Middle frontal gyrus (tissue), 1 donor: ENCODE measurements around the gene PCDH9.

Experiments used
- DNase-seq: peaks from one replicate; pipeline ENCODE4 v3.0.0-alpha.2; 2015; ENCODE audit warnings: low spot score; ENCODE audit errors: extremely low spot score

Gene PCDH9

DNA sequence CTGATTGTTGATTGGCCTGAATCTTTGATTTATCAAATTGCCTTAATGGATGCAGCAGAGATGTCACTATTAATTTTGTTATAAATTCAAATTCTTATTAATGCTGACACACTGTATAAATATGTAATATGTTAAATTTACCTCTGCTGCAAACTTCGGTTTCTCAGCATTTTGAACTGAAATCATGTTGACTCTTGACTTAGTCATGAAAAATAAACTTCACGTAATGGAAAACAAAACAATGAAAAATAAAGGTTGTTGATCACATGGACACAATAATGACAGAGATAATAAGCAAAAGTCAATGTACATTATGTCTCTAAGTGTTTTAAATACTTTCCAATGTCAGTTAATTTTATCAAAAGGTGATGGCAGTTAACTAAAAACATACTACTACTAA, 827.6 kb downstream of the PCDH9 start:
- DNase-seq, result no peak

GRCh38 chr13:66402066-66402465, 828.1 kb downstream of the PCDH9 start:
- no peak for DNase-seq

DNA sequence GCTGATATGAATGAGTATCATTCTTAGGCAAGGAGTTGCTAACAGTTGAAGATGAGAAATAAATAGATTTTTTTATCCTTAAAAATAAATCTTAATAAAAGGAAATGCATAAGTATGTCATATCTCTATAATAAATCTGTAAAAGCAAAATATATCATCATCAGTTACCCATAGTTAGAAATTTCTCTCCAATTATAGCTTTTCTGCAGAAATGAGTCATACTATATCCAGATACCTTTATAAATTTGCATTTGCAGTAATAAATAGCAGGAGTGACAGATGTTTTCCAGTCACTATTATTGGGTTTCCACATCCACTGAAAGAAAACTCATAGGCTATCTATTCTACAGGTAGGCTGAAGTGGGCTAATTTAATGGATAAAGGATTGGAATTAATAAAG, 829.8 kb downstream of the PCDH9 start:
- no peak for DNase-seq

GRCh38 chr13:66399873-66400272, 830.3 kb downstream of the PCDH9 start:
- DNase-seq, result no peak

DNA sequence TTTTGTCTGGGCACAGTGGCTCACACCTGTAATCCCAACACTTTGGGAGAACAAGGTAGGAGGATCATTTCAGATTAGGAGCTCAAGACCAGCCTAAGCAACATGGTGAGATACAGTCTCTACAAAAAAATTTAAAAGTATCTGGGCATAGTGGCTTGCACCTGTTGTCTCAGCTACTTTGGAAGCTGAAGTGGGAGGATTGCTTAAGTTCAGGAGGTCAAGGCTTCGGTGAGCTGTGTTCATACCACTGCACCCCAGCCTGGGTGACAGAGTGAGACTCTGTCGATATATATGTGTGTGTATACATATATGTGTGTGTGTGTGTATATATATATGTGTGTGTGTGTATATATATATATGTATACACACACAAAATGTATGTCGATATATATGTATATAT, 833.0 kb downstream of the PCDH9 start:
- DNase-seq, result no peak

DNA sequence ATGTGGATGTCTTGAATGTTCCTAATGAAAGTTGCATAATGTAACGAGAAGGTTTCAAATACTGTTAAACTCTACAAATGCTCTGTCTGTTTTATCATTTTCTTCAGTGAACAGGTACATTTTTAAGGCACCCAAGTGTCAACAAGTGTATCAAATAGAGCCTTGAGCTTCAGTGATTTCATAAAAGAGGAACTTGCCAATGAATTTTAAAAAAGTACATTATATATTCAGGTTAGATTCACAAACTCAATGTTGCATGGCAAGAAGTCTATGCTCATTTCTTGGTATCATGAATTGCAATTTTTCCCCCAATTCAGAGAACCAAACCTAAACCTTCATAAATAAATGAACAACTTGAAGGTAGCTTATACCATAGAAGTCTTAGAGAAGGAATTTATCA, 838.8 kb downstream of the PCDH9 start:
- no peak for DNase-seq

- DNase-seq, result no peak
Observed at GRCh38 chr13:66378894-66379293, 851.2 kb downstream of the PCDH9 start.

GRCh38 chr13:66377569-66377968, 852.6 kb downstream of the PCDH9 start:
- DNase-seq, result no peak

DNA sequence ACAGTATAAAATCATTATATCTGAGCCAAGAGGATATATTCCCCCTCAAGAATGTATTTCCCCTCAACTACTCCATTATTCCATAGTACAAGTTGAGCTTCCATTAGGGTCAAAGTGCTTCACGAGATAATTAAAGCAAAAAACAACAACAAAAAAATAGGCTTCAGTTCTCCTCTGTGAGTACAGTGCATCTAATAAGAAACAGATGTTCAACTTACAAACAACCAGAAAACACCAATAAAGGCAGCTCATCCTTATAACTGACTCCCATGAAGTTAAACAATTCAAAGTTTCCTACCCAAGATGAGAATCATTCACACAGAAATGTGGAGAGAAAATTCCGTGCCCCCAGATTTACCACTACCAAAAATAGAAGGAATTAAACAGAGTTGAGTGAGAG, 854.4 kb downstream of the PCDH9 start:
- no peak for DNase-seq

- DNase-seq, result no peak
Observed at GRCh38 chr13:66369666-66370065, 860.5 kb downstream of the PCDH9 start.

GRCh38 chr13:66367356-66367755, 862.8 kb downstream of the PCDH9 start:
- DNase-seq, result no peak

DNA sequence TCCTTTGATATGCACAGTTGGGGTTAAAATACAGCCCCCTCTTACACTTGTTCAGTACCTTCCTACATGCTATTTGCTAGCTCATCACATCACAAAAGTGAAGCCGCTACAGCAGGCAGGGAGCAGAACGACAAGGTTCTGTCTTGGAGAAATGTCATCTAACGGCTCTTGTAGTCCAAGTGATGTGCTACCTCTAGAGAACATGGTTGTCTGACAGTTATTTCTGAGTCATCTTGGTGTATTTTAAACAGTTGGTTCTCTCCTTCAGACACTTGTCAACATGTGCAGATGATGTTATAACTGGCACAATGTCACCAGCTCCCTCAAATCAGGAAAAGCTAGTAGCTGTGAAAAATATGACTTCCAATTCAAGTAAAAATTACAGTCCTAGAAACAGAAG, 865.0 kb downstream of the PCDH9 start:
- no peak for DNase-seq

- no peak for DNase-seq
Observed at GRCh38 chr13:66364346-66364745, 865.8 kb downstream of the PCDH9 start.

DNA sequence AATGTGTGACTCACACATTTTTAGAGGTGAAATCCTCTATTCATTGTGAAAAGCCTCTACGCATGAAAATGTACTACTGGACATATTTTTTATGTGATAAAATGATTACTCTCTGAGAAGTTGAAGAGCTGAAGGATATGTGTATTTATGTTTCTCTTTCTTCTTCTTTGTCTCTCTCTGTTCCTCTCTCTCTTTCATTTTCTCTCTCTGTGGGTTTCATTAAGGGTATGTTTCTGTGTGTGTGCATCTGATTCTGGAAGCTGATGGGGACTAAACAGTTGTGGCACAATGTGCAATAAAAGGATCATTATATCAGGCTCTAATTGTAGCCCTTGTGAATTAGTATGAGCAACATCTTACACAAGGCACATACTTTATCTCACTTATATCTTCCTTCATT, 867.7 kb downstream of the PCDH9 start:
- no peak for DNase-seq

- DNase-seq, result peak; percentile 27
Observed at GRCh38 chr13:66359910-66360552, 870.1 kb downstream of the PCDH9 start.

DNA sequence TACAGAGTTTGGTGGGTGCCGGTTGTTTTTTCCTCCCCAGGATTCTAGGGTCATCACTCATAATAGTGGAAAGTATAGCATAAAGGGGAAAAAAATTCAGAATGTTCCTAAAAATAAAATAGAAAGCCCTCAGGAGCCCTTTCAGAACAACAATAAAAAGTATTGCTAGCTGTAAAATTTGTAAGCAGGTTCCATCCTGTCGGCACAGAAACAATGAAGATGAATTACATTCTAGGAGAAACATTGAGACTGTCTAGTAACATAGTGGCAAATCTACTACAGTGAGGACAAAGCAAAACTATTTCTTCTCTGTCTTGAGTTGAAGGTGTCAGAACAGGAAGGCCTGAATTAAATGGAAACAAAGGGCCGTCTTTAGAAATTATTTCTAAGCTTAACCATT, 870.7 kb downstream of the PCDH9 start:
- DNase-seq, result no peak

GRCh38 chr13:66358564-66358963, 871.6 kb downstream of the PCDH9 start:
- DNase-seq, result no peak

- DNase-seq, result no peak
Observed at GRCh38 chr13:66357463-66357862, 872.7 kb downstream of the PCDH9 start.

DNA sequence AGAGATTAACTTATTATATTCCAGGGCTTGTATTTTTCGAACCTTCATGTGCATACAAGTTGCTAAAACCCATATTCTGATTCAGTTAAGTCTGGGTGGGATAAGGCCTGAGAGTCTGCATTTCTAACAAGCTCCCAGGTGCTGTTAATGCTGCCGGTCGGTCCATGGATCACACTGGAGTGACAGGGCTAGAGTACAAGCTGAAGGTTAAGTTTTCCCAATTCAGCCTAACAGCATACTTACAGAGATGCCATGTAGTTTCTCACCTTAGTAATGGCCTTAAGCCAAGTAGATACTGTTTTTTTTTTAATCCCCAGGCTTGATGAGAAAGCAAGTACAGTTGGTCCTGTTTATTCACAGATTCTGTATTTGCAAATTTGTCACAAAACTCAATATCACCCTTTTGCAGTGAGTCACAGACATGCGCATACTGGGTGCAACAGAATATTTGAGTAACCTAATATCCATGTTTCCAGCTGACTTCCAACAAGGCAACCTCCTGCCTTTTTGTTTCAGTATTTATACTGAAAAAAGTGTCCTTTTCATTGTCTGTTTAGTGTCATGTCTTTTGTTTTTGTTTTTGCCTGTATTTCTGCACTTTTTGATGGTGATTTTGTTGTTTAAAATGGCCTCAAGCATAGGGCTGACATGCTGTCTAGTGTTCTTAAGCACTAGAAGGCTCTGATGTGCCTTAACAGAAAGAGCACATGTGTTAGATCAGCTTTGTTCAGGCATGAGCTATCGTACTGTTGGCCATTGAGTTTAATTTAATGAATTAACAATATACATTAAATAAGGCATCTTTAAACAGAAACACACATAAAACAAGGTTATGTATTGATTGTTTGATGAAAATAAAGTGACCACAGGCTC, 875.0 kb downstream of the PCDH9 start:
- no peak for DNase-seq

- DNase-seq, result no peak
Observed at GRCh38 chr13:66353664-66354063, 876.5 kb downstream of the PCDH9 start.

DNA sequence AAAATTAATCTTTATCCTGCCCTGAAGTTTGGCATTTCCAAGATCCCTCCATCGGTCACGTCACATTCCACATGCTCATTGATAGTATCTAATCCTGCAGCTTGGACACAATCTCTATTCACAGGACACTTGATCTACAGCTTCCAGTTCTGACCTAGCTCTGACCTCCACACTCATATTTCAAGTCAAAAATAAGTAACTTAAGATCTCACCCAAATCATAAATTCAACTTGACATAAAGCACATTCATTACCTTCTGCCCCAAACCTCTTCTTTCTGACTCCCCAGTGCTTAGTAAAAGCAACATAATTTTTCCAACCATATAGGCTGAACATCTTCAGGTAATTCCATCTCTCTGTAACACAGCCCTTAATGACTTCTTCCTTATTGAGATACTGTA, 880.2 kb downstream of the PCDH9 start:
- DNase-seq, result no peak

DNA sequence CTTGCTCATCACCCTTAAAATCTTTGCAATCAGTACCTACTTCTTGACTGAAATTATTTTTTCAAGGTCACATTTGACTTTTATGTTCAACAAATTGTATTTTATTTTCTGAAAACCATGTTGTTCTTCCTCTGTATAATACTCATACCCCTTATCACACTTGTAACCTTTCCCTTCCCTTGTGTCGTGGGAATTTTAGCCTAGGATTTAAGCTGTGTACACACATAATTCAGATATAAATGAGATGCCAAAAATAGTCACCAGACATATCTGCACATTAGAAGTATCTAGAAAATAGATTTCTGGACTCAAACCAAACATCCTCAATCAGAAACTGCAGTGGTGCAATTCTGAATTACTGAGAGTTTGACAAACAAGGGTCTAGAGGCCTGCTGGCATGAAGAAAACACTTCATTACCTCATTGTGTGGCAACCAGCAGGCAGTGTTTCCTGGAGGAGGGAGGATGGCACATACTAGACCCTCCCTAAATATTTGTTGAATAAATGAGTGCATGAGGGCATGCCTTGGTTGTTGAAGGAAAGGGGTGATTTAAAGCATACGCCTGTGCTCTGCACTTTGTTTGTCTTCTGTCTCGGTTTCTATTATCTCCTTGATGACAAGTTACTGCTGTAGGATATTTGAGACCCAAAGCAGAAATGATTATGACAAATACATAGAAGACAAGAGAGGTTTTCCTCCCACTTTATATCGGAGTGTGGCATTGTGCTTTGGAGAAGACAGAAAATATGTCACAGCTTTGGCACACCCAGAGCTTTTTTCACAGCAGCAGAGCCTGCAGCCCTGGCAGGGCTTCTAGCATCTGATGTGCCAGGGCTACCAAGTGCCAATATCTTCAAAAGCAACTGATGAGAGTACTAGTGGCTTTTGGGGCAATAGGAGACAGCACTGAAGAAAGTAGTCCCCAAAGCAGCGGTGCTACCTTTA, 881.1 kb downstream of the PCDH9 start:
- peak; percentile 57 for DNase-seq
